Measurements from ENCODE around the gene PAIP2.

Gene PAIP2

GRCh38 chr5:139312075-139312474 is 29.6 kb upstream of the PAIP2 start:
- TF ChIP-seq, protein P1, sequence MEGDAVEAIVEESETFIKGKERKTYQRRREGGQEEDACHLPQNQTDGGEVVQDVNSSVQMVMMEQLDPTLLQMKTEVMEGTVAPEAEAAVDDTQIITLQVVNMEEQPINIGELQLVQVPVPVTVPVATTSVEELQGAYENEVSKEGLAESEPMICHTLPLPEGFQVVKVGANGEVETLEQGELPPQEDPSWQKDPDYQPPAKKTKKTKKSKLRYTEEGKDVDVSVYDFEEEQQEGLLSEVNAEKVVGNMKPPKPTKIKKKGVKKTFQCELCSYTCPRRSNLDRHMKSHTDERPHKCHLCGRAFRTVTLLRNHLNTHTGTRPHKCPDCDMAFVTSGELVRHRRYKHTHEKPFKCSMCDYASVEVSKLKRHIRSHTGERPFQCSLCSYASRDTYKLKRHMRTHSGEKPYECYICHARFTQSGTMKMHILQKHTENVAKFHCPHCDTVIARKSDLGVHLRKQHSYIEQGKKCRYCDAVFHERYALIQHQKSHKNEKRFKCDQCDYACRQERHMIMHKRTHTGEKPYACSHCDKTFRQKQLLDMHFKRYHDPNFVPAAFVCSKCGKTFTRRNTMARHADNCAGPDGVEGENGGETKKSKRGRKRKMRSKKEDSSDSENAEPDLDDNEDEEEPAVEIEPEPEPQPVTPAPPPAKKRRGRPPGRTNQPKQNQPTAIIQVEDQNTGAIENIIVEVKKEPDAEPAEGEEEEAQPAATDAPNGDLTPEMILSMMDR (IDR thresholded peaks at IDR 0.05; ENCODE audit: low read length): no peak
- no peak for TF ChIP-seq EZH2 (IDR thresholded peaks at IDR 0.05; ENCODE audit: borderline replicate concordance, low read length)
- Histone ChIP-seq H3K4me3 (ENCODE audit: low read depth, low read length, poor library complexity, severe bottlenecking) (no peak overlapping the region), H4K20me1 (ENCODE audit: insufficient read depth, low read length) (peaks cover 21% of the 10 kb centered on the region), H3K9me2 (ENCODE audit: low read depth, low read length) (no peaks in the 10 kb centered on the region), H3K4me1 (ENCODE audit: insufficient read depth, low read length, severe bottlenecking) (peaks cover 16% of the 10 kb centered on the region), H3K27me3 (ENCODE audit: insufficient read depth, low read length) (no peaks in the 10 kb centered on the region), H3F3A (ENCODE audit: insufficient read depth, low read length) (peaks cover 3% of the 10 kb centered on the region; the same call in 1 of the 2 replicates), H3K27ac (ENCODE audit: low read depth, low read length, poor library complexity, severe bottlenecking) (no peak overlapping the region), H3K4me2 (ENCODE audit: low read length) (no peak overlapping the region), H2AFZ (ENCODE audit: low read length) (no peak overlapping the region), H3K79me2 (ENCODE audit: insufficient read depth, low read length) (peaks cover 95% of the 10 kb centered on the region), H3K36me3 (ENCODE audit: insufficient read depth, low read length) (peaks cover 67% of the 10 kb centered on the region), H3K9me3 (ENCODE audit: low read length) (no peaks in the 10 kb centered on the region), H3K9ac (ENCODE audit: low read length) (no peak overlapping the region)

DNA sequence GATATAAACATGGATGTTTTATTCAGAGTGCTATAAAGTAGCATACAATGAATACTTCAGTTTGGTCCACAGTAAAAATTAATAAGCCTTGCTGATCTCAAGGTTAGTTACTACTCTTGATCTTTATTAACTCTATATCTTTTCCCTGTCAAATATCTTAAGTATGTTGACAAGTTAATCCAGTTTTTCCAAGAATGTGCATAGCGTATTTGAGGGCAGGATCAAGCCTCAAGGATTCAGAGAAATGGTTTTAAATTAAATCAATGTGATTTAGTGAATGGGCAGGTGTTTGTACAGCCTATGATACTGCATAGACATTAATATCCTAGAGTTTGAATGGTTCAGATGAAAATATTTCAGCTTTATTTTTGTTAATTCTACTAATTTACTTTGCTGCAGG is 27.4 kb upstream of the PAIP2 start:
- Histone ChIP-seq H3K9ac (ENCODE audit: low read length) (no peak overlapping the region), H3K27ac (ENCODE audit: low read depth, low read length, poor library complexity, severe bottlenecking) (no peak overlapping the region), H3K36me3 (ENCODE audit: insufficient read depth, low read length) (peaks cover 72% of the 10 kb centered on the region), H3K9me3 (ENCODE audit: low read length) (no peaks in the 10 kb centered on the region), H3K9me2 (ENCODE audit: low read depth, low read length) (no peaks in the 10 kb centered on the region), H3K4me2 (ENCODE audit: low read length) (no peak overlapping the region), H3K4me3 (ENCODE audit: low read depth, low read length, poor library complexity, severe bottlenecking) (no peak overlapping the region), H2AFZ (ENCODE audit: low read length) (no peak overlapping the region), H3F3A (ENCODE audit: insufficient read depth, low read length) (peaks cover 3% of the 10 kb centered on the region; the same call in 1 of the 2 replicates), H3K4me1 (ENCODE audit: insufficient read depth, low read length, severe bottlenecking) (no peaks in the 10 kb centered on the region), H3K27me3 (ENCODE audit: insufficient read depth, low read length) (no peaks in the 10 kb centered on the region), H3K79me2 (ENCODE audit: insufficient read depth, low read length) (peaks cover 79% of the 10 kb centered on the region), H4K20me1 (ENCODE audit: insufficient read depth, low read length) (peaks cover 17% of the 10 kb centered on the region)
- TF ChIP-seq, protein P1 (IDR thresholded peaks at IDR 0.05; ENCODE audit: low read length): no peak
- no peak for TF ChIP-seq EZH2 (IDR thresholded peaks at IDR 0.05; ENCODE audit: borderline replicate concordance, low read length)

- H3K4me3 ChIP-seq (ENCODE audit: low read depth, low read length, poor library complexity, severe bottlenecking): no peak overlapping the region
- H3K9me3 ChIP-seq (ENCODE audit: low read length): no peaks in the 10 kb centered on the region
- H4K20me1 ChIP-seq (ENCODE audit: insufficient read depth, low read length): peaks cover 17% of the 10 kb centered on the region
- H3F3A ChIP-seq (ENCODE audit: insufficient read depth, low read length): peaks cover 3% of the 10 kb centered on the region; the same call in 1 of the 2 replicates
- H3K4me1 ChIP-seq (ENCODE audit: insufficient read depth, low read length, severe bottlenecking): no peaks in the 10 kb centered on the region
- H3K4me2 ChIP-seq (ENCODE audit: low read length): no peak overlapping the region
- H3K36me3 ChIP-seq (ENCODE audit: insufficient read depth, low read length): peaks cover 72% of the 10 kb centered on the region
- no peak overlapping the region for H3K9ac ChIP-seq (ENCODE audit: low read length)
- H3K27ac ChIP-seq (ENCODE audit: low read depth, low read length, poor library complexity, severe bottlenecking): no peak overlapping the region
- no peaks in the 10 kb centered on the region for H3K9me2 ChIP-seq (ENCODE audit: low read depth, low read length)
- H3K27me3 ChIP-seq (ENCODE audit: insufficient read depth, low read length): no peaks in the 10 kb centered on the region
- H2AFZ ChIP-seq (ENCODE audit: low read length): no peak overlapping the region
- no peak for TF ChIP-seq EZH2 (IDR thresholded peaks at IDR 0.05; ENCODE audit: borderline replicate concordance, low read length)
- TF ChIP-seq, protein P1 (IDR thresholded peaks at IDR 0.05; ENCODE audit: low read length): no peak
- H3K79me2 ChIP-seq (ENCODE audit: insufficient read depth, low read length): peaks cover 70% of the 10 kb centered on the region
Observed at GRCh38 chr5:139315056-139315615, 26.5 kb upstream of the PAIP2 start.
